SK-N-SH (cell line): ENCODE measurements around the gene ADTRP. TPM values are rescaled to one million over a fixed set of nuclear protein-coding genes. Genes with fewer than 3 reads are reported as not detected.

Experiments used
- CTCF ChIA-PET: fragments of 300-600, 350-600 bp; formaldehyde crosslinking; extraction: SDS; loops from one replicate; lab custom pipeline; 2021; lab: Yijun Ruan, JAX
- POLR2A ChIA-PET: fragments of 350-600 bp; sonication (Branson Sonifier 250); formaldehyde crosslinking; extraction: SDS; loops from one replicate; lab custom pipeline; 2020; ENCODE audit warnings: antibody characterized with exemption, inconsistent platforms; lab: Yijun Ruan, JAX
- DNase-seq: peaks from one replicate; pipeline ENCODE4 v3.0.0; 2012
- H2AFZ ChIP-seq: fragments of 200-600 bp; sonication (generic); 2 replicates; pipeline ENCODE4 v1.8.1; 2016; ENCODE audit warnings: antibody characterized with exemption, mild to moderate bottlenecking, low read depth
- H3F3A ChIP-seq: fragments of 200-600 bp; sonication (generic); replicated peaks from 2 replicates; pipeline ENCODE3; 2016; ENCODE audit warnings: antibody characterized with exemption, mild to moderate bottlenecking; ENCODE audit not compliant: insufficient read depth
- H3K27ac ChIP-seq, 2 experiments: fragments of 200-500 bp in 1 of 2; fragments of 200-600 bp in 1 of 2; sonication (Bioruptor generic) in 1 of 2; sonication (generic), shearing (Covaris generic) in 1 of 2; 2 replicates each; pipeline versions ENCODE4 v1.5.1 to v1.6.1; 2014 to 2016; ENCODE audit warnings: low read depth in 2 of 2, inconsistent platforms in 1 of 2, low read length in 1 of 2, mild to moderate bottlenecking in 1 of 2, mixed read lengths in 1 of 2
- H3K27me3 ChIP-seq: fragments of 200-600 bp; sonication (generic), shearing (Covaris generic); 2 replicates; pipeline ENCODE4 v1.6.1; 2016; ENCODE audit warnings: mixed run types; ENCODE audit not compliant: insufficient read depth
- H3K36me3 ChIP-seq, 2 experiments: fragments of 200-500 bp in 1 of 2; fragments of 200-600 bp in 1 of 2; sonication (Bioruptor generic) in 1 of 2; sonication (generic) in 1 of 2; replicated peaks in 1 of 2; 2 replicates each; pipeline versions ENCODE3 to v1.5.1; 2014 to 2016; ENCODE audit warnings: low read length in 1 of 2, mild to moderate bottlenecking in 1 of 2; ENCODE audit not compliant: insufficient read depth in 2 of 2, control insufficient read depth in 1 of 2
- H3K4me1 ChIP-seq, 2 experiments: fragments of 200-500 bp in 1 of 2; fragments of 200-600 bp in 1 of 2; sonication (Bioruptor generic) in 1 of 2; sonication (generic), shearing (Covaris generic) in 1 of 2; 2 replicates each; pipeline versions ENCODE4 v1.5.1 to v1.6.1; 2014 to 2016; ENCODE audit warnings: low read depth in 1 of 2, low read length in 1 of 2, mixed run types in 1 of 2; ENCODE audit not compliant: insufficient read depth in 2 of 2, control insufficient read depth in 1 of 2
- H3K4me2 ChIP-seq: fragments of 200-600 bp; sonication (generic), shearing (Covaris generic); 2 replicates; pipeline ENCODE4 v1.6.1; 2017; ENCODE audit warnings: mixed run types
- H3K4me3 ChIP-seq, 2 experiments: fragments of 200-500 bp in 1 of 2; fragments of 200-600 bp in 1 of 2; sonication (Bioruptor generic) in 1 of 2; sonication (generic), shearing (Covaris generic) in 1 of 2; 2 replicates each; pipeline versions ENCODE4 v1.5.1 to v1.8.1; 2014 to 2016; ENCODE audit warnings: low read depth in 2 of 2, inconsistent platforms in 1 of 2, low read length in 1 of 2, mild to moderate bottlenecking in 1 of 2, mixed read lengths in 1 of 2, moderate library complexity in 1 of 2
- H3K79me2 ChIP-seq: fragments of 200-600 bp; sonication (generic); 2 replicates; pipeline ENCODE4 v1.8.1; 2017; ENCODE audit warnings: mild to moderate bottlenecking; ENCODE audit not compliant: insufficient read depth
- H3K9ac ChIP-seq: fragments of 200-600 bp; sonication (generic); 2 replicates; pipeline ENCODE4 v1.6.1; 2017; ENCODE audit warnings: mixed run types
- H3K9me2 ChIP-seq: fragments of 200-600 bp; sonication (generic); 2 replicates; pipeline ENCODE4 v1.6.1; 2017; ENCODE audit warnings: mixed run types
- H3K9me3 ChIP-seq: fragments of 200-600 bp; sonication (generic); 2 replicates; pipeline ENCODE4 v1.6.1; 2017; ENCODE audit warnings: mixed run types, mild to moderate bottlenecking, moderate library complexity
- H4K20me1 ChIP-seq: fragments of 200-600 bp; sonication (generic); 2 replicates; pipeline ENCODE4 v1.6.1; 2017; ENCODE audit warnings: mild to moderate bottlenecking, mixed run types; ENCODE audit not compliant: insufficient read depth
- CHD2 ChIP-seq: fragments of 150-350 bp; IDR thresholded peaks from 2 replicates; pipeline ENCODE4 v1.6.1; 2018; ENCODE audit warnings: low read length; ENCODE audit not compliant: partially characterized antibody
- ELF1 ChIP-seq: IDR thresholded peaks from 2 replicates; pipeline ENCODE4 v1.4.0; 2012
- EZH2phosphoT487 ChIP-seq: fragments of 200-600 bp; sonication (generic); IDR thresholded peaks from 2 replicates; pipeline ENCODE4 v1.6.1; 2017; ENCODE audit warnings: low read depth, mixed run types, mild to moderate bottlenecking, antibody characterized with exemption, moderate library complexity, borderline replicate concordance
- FOXJ3 ChIP-seq: sonication (generic); formaldehyde crosslinking; IDR thresholded peaks from 2 replicates; pipeline ENCODE4 v1.5.1; 2020; ENCODE audit warnings: mild to moderate bottlenecking, missing genetic modification reagents
- FOXM1 ChIP-seq: IDR thresholded peaks from 2 replicates; pipeline ENCODE4 v1.4.0; 2012; ENCODE audit warnings: low read depth, mild to moderate bottlenecking
- JUND ChIP-seq: IDR thresholded peaks from 2 replicates; pipeline ENCODE4 v1.4.0; 2012
- MXI1 ChIP-seq: IDR thresholded peaks from 2 replicates; pipeline ENCODE4 v1.6.1; 2012; ENCODE audit warnings: mild to moderate bottlenecking, low read depth, low read length, improper control_type of control experiment
- NRF1 ChIP-seq: IDR thresholded peaks from 2 replicates; pipeline ENCODE4 v1.6.1; 2012; ENCODE audit warnings: low read depth, mild to moderate bottlenecking, low read length
- POLR2AphosphoS5 ChIP-seq: IDR thresholded peaks from 2 replicates; pipeline ENCODE4 v1.6.1; 2012; ENCODE audit warnings: low read depth, low read length
- RAD21 ChIP-seq: IDR thresholded peaks from 2 replicates; pipeline ENCODE4 v1.6.1; 2012; ENCODE audit warnings: mild to moderate bottlenecking, low read length
- RFX5 ChIP-seq: IDR thresholded peaks from 2 replicates; pipeline ENCODE4 v1.6.1; 2012; ENCODE audit warnings: mild to moderate bottlenecking, improper control_type of control experiment, low read length
- RXRA ChIP-seq: IDR thresholded peaks from 2 replicates; pipeline ENCODE4 v1.4.0; 2012; ENCODE audit warnings: low read depth, mild to moderate bottlenecking, borderline replicate concordance
- SIN3A ChIP-seq: IDR thresholded peaks from 2 replicates; pipeline ENCODE4 v1.6.1; 2012; ENCODE audit warnings: low read depth, mild to moderate bottlenecking, low read length, moderate library complexity, borderline replicate concordance
- SMC3 ChIP-seq: IDR thresholded peaks from 2 replicates; pipeline ENCODE4 v1.6.1; 2012; ENCODE audit warnings: low read depth, low read length, improper control_type of control experiment
- TAF1 ChIP-seq: IDR thresholded peaks from 2 replicates; pipeline ENCODE4 v1.6.1; 2012; ENCODE audit warnings: low read depth, mild to moderate bottlenecking, low read length, moderate library complexity, borderline replicate concordance
- WGBS: methylation state at CpG from one replicate; pipeline ENCODE4 v1.1.6; 2017; ENCODE audit warnings: low lambda C conversion rate; 5-methylcytosine and 5-hydroxymethylcytosine counted together
- polyA plus RNA-seq, 3 experiments: library from polyadenylated mRNA; depleted of rRNA; stranded (reverse); fragments of >200 nt; gene quantifications; 2 replicates each; pipeline ENCODE4 v1.2.3, GENCODE V29; 2012
- TF ChIP-seq, protein P1 (sequence below): IDR thresholded peaks from 2 replicates; pipeline ENCODE4; 2012
- TF ChIP-seq, protein P2 (sequence below): fragments of 150-350 bp; IDR thresholded peaks from 2 replicates; pipeline ENCODE4 v1.6.1; 2017; ENCODE audit warnings: antibody characterized with exemption, low read length, low read depth, borderline replicate concordance
- TF ChIP-seq, protein P3 (sequence below): IDR thresholded peaks from 2 replicates; pipeline ENCODE4 v1.4.0; 2012; ENCODE audit warnings: low read depth
- TF ChIP-seq, protein P4 (sequence below): IDR thresholded peaks from 2 replicates; pipeline ENCODE4 v1.6.1; 2012; ENCODE audit warnings: mild to moderate bottlenecking, low read depth, low read length, moderate library complexity
- TF ChIP-seq, protein P5 (sequence below): fragments of 150-350 bp; IDR thresholded peaks from 2 replicates; pipeline ENCODE4 v1.6.1; 2016; ENCODE audit warnings: mild to moderate bottlenecking, low read depth, low read length
- TF ChIP-seq, protein P6 (sequence below): fragments of 200-600 bp; sonication (generic); IDR thresholded peaks from 2 replicates; pipeline ENCODE4 v1.6.1; 2017; ENCODE audit warnings: antibody characterized with exemption, mild to moderate bottlenecking, moderate library complexity

Gene ADTRP
- polyA plus RNA-seq, 1 of the 3 experiments (the other 2 are of a cell fraction) = 0.84 TPM

DNA sequence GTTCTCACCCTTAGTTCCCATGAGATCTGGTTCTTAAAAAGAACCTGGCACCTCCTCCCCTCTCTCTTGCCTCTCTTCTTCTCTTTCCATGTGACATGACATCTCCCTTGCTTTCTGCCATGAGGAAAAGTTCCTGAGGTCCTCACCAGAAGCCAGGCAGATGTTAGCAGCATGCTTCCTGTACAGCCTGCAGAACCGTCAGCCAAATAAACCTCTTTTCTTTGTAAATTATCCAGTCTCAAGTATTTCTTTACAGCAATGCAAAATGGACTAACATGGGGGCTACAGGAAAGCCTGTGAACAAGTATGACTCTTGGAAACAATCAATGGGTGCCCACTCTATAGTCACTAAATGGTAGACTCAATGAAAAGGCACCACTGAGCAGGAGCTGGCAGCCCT, 34.5 kb downstream of the ADTRP start (continued):
- no peak for TF ChIP-seq CHD2
- TF ChIP-seq EZH2phosphoT487 = no peak
- TF ChIP-seq, protein P1, sequence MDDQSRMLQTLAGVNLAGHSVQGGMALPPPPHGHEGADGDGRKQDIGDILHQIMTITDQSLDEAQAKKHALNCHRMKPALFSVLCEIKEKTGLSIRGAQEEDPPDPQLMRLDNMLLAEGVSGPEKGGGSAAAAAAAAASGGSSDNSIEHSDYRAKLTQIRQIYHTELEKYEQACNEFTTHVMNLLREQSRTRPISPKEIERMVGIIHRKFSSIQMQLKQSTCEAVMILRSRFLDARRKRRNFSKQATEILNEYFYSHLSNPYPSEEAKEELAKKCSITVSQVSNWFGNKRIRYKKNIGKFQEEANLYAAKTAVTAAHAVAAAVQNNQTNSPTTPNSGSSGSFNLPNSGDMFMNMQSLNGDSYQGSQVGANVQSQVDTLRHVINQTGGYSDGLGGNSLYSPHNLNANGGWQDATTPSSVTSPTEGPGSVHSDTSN = no peak
- TF ChIP-seq, protein P2, sequence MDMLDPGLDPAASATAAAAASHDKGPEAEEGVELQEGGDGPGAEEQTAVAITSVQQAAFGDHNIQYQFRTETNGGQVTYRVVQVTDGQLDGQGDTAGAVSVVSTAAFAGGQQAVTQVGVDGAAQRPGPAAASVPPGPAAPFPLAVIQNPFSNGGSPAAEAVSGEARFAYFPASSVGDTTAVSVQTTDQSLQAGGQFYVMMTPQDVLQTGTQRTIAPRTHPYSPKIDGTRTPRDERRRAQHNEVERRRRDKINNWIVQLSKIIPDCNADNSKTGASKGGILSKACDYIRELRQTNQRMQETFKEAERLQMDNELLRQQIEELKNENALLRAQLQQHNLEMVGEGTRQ = no peak
- TF ChIP-seq NRF1 = no peak

DNA sequence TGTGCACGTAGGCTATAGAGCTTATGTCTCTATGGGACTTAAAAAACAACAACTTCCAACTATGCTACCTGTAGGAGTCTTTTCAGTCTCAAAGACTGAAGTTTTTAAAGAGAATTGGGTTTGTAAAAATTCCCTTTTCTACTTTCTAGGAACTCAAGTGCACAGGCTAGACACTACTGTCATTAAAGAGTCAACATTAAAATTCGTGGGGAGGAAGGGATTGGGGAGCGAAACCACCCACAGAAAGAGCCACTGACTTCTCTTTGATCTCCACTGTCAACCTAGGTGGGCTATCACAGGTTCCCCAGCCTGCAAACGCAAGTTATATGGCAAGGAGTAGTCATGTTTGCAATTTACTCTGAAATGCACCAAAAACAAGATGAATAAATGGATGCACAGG, 37.7 kb downstream of the ADTRP start:
- Histone ChIP-seq H3K36me3 (no peaks in the 10 kb centered on the region), H2AFZ (no peak overlapping the region), H3K9me3 (no peaks in the 10 kb centered on the region), H3K4me1 (peaks cover 0 to 4% of the 10 kb centered on the region in 2 experiments; a peak in 1 of 4 replicates), H3K9ac (no peak overlapping the region), H3K4me3 (no peak overlapping the region), H3F3A (no peaks in the 10 kb centered on the region), H3K27ac (no peak overlapping the region), H3K9me2 (no peaks in the 10 kb centered on the region), H4K20me1 (no peaks in the 10 kb centered on the region), H3K27me3 (no peaks in the 10 kb centered on the region), H3K79me2 (no peaks in the 10 kb centered on the region), H3K4me2 (no peak overlapping the region)
- ChIA-PET CTCF (no interaction called here), POLR2A (no interaction called here)
- TF ChIP-seq NRF1 (no peak), TAF1 (no peak), JUND (no peak), FOXJ3 (CRISPR knock-in tag) (no peak), FOXM1 (no peak), SIN3A (no peak), SMC3 (no peak), ELF1 (no peak), MXI1 (no peak), RAD21 (no peak), POLR2AphosphoS5 (no peak), CHD2 (no peak), RXRA (no peak), RFX5 (no peak)
- TF ChIP-seq, protein P3, sequence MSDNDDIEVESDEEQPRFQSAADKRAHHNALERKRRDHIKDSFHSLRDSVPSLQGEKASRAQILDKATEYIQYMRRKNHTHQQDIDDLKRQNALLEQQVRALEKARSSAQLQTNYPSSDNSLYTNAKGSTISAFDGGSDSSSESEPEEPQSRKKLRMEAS = no peak
- TF ChIP-seq, protein P4, sequence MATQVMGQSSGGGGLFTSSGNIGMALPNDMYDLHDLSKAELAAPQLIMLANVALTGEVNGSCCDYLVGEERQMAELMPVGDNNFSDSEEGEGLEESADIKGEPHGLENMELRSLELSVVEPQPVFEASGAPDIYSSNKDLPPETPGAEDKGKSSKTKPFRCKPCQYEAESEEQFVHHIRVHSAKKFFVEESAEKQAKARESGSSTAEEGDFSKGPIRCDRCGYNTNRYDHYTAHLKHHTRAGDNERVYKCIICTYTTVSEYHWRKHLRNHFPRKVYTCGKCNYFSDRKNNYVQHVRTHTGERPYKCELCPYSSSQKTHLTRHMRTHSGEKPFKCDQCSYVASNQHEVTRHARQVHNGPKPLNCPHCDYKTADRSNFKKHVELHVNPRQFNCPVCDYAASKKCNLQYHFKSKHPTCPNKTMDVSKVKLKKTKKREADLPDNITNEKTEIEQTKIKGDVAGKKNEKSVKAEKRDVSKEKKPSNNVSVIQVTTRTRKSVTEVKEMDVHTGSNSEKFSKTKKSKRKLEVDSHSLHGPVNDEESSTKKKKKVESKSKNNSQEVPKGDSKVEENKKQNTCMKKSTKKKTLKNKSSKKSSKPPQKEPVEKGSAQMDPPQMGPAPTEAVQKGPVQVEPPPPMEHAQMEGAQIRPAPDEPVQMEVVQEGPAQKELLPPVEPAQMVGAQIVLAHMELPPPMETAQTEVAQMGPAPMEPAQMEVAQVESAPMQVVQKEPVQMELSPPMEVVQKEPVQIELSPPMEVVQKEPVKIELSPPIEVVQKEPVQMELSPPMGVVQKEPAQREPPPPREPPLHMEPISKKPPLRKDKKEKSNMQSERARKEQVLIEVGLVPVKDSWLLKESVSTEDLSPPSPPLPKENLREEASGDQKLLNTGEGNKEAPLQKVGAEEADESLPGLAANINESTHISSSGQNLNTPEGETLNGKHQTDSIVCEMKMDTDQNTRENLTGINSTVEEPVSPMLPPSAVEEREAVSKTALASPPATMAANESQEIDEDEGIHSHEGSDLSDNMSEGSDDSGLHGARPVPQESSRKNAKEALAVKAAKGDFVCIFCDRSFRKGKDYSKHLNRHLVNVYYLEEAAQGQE = no peak
- TF ChIP-seq, protein P5, sequence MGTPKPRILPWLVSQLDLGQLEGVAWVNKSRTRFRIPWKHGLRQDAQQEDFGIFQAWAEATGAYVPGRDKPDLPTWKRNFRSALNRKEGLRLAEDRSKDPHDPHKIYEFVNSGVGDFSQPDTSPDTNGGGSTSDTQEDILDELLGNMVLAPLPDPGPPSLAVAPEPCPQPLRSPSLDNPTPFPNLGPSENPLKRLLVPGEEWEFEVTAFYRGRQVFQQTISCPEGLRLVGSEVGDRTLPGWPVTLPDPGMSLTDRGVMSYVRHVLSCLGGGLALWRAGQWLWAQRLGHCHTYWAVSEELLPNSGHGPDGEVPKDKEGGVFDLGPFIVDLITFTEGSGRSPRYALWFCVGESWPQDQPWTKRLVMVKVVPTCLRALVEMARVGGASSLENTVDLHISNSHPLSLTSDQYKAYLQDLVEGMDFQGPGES = no peak
- TF ChIP-seq, protein P6, sequence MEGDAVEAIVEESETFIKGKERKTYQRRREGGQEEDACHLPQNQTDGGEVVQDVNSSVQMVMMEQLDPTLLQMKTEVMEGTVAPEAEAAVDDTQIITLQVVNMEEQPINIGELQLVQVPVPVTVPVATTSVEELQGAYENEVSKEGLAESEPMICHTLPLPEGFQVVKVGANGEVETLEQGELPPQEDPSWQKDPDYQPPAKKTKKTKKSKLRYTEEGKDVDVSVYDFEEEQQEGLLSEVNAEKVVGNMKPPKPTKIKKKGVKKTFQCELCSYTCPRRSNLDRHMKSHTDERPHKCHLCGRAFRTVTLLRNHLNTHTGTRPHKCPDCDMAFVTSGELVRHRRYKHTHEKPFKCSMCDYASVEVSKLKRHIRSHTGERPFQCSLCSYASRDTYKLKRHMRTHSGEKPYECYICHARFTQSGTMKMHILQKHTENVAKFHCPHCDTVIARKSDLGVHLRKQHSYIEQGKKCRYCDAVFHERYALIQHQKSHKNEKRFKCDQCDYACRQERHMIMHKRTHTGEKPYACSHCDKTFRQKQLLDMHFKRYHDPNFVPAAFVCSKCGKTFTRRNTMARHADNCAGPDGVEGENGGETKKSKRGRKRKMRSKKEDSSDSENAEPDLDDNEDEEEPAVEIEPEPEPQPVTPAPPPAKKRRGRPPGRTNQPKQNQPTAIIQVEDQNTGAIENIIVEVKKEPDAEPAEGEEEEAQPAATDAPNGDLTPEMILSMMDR = no peak
- no peak for DNase-seq
- 62% methylated on average over 4 of the region's 4 CpGs for WGBS
